ENCODE data around the gene POLR3B. TPM values are rescaled to one million over a fixed set of nuclear protein-coding genes. Genes with fewer than 3 reads are reported as not detected.

The POLR3B gene
- total RNA-seq, 4 donors from 2014 or later: 5.7 to 7.9 (median 6.4) TPM

- Histone ChIP-seq H3K27ac (no peak overlapping the region), H3K4me1 (no peaks in the 10 kb centered on the region), H3K27me3 (no peaks in the 10 kb centered on the region), H3K9me3 (no peaks in the 10 kb centered on the region), H3K4me3 (no peak overlapping the region), H3K36me3 (peaks cover 0 to 61% of the 10 kb centered on the region in 2 donors)
- no peak for TF ChIP-seq POLR2A (IDR thresholded peaks at IDR 0.05)
- TF ChIP-seq EP300 (IDR thresholded peaks at IDR 0.05): no peak
- TF ChIP-seq, protein P1, sequence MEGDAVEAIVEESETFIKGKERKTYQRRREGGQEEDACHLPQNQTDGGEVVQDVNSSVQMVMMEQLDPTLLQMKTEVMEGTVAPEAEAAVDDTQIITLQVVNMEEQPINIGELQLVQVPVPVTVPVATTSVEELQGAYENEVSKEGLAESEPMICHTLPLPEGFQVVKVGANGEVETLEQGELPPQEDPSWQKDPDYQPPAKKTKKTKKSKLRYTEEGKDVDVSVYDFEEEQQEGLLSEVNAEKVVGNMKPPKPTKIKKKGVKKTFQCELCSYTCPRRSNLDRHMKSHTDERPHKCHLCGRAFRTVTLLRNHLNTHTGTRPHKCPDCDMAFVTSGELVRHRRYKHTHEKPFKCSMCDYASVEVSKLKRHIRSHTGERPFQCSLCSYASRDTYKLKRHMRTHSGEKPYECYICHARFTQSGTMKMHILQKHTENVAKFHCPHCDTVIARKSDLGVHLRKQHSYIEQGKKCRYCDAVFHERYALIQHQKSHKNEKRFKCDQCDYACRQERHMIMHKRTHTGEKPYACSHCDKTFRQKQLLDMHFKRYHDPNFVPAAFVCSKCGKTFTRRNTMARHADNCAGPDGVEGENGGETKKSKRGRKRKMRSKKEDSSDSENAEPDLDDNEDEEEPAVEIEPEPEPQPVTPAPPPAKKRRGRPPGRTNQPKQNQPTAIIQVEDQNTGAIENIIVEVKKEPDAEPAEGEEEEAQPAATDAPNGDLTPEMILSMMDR (IDR thresholded peaks at IDR 0.05): no peak
- no peak for TF ChIP-seq POLR2AphosphoS5 (IDR thresholded peaks at IDR 0.05)
- WGBS, 2 donors (ENCODE audit: low coverage in 1 of 2): 11 to 42% methylated on average over 1 of the region's 1 CpG
- ATAC-seq: no peak
Observed at GRCh38 chr12:106392759-106393158, 35.2 kb downstream of the POLR3B start.

DNA sequence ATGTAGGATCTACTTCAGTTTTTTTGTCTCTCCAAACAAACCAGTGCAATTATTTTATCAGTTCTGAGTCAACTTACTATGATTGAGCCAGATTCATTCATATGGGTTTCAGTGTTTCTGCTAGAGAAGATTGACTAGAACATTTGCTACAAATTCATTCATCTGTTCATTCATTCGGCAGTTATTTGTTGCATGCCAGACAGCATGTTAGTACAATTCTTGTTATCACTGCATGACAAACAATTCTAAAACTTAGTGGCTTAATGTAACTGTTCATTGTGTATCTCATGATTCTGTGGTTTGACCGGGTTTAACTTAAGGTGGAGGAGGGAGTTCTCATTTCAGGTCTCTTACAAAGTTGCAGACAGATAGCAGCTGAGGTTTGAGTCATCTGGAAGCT, 52.3 kb downstream of the POLR3B start:
- H3K36me3 ChIP-seq: peaks cover 2 to 17% of the 10 kb centered on the region in 2 donors
- H3K27me3 ChIP-seq: no peaks in the 10 kb centered on the region
- H3K9me3 ChIP-seq: no peaks in the 10 kb centered on the region
- no peak overlapping the region for H3K27ac ChIP-seq
- no peak overlapping the region for H3K4me3 ChIP-seq
- 80 to 85% methylated on average over 1 to 2 of the region's 2 CpGs for WGBS, 2 donors (ENCODE audit: low coverage in 1 of 2)
- H3K4me1 ChIP-seq: no peaks in the 10 kb centered on the region
- TF ChIP-seq POLR2AphosphoS5 (IDR thresholded peaks at IDR 0.05): no peak
- ATAC-seq: no peak

DNA sequence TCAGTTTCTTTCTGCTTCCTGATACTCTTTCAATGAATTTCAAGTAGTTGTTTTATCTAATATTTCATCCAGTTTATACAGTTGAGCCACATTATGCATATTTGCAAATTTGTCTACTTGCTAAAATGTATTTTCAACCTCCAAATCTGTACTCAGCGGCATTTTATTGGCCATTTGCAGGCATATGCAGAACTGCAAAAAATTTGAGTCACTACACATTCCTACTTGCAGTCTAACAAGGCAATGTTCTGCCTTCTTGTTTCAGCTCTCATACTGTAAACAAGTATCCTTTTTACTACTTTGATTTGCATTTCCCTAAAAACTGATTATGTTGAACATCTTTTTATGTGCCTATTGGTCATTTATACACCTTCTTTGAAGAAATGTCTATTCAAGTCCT, 55.0 kb downstream of the POLR3B start:
- no peak for ATAC-seq
- WGBS, 2 donors (ENCODE audit: low coverage in 1 of 2): 100% methylated on average over 1 of the region's 1 CpG
- Histone ChIP-seq H3K9me3 (no peaks in the 10 kb centered on the region), H3K4me3 (no peak overlapping the region), H3K4me1 (no peaks in the 10 kb centered on the region), H3K27ac (no peak overlapping the region), H3K36me3 (peaks cover 2 to 30% of the 10 kb centered on the region in 2 donors), H3K27me3 (no peaks in the 10 kb centered on the region)
- TF ChIP-seq POLR2A (IDR thresholded peaks at IDR 0.05): no peak
- TF ChIP-seq, protein P1 (IDR thresholded peaks at IDR 0.05): no peak
- no peak for TF ChIP-seq POLR2AphosphoS5 (IDR thresholded peaks at IDR 0.05)
- no peak for TF ChIP-seq EP300 (IDR thresholded peaks at IDR 0.05)

DNA sequence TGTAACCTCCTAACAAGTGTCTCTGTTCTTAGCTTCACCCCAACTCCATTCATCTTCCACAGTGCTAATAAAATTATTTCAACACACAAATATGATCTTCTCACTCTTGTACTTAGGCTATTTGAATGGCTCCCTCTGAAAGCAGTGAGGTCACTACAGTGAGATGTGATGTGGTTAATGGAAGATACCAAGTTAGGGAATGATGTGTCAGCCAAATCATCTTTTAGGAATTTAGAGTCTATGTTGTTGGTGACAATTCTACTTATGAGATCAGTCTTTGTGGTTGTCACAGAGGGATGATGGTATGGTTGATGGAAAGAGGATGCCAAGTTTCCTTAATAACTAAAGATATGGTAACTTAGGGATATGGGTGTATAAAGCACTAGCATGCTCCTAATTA, 57.6 kb downstream of the POLR3B start:
- Histone ChIP-seq H3K36me3 (peaks cover 2 to 30% of the 10 kb centered on the region in 2 donors), H3K9me3 (no peaks in the 10 kb centered on the region), H3K27ac (no peak overlapping the region), H3K4me1 (peaks cover 4 to 13% (median 4%) of the 10 kb centered on the region in 3 donors), H3K27me3 (no peaks in the 10 kb centered on the region), H3K4me3 (no peak overlapping the region)
- ATAC-seq: no peak
- TF ChIP-seq, protein P1 (IDR thresholded peaks at IDR 0.05): no peak
- TF ChIP-seq POLR2AphosphoS5 (IDR thresholded peaks at IDR 0.05) (no peak), POLR2A (IDR thresholded peaks at IDR 0.05) (no peak), EP300 (IDR thresholded peaks at IDR 0.05) (no peak)

DNA sequence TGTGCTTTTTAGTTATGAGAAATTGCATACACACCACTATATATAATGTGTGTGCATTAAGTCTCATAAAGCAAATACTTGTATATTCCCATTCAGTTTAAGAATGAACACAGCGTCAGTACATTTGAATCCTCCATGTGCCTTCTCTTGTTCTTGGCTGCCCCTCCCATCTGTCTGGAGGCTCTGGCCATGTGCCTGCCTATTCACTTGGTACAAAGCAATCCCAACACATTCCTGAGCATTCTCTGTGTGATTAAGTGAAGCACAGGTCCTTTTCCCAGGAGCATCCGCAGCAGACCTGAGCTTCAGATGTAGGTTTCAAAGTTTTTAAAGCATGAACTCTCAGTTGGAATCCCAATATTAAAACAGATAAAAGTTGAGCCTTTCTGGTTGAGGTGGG, 58.7 kb downstream of the POLR3B start:
- H3K27ac ChIP-seq: no peak overlapping the region
- no peaks in the 10 kb centered on the region for H3K9me3 ChIP-seq
- no peak for ATAC-seq
- TF ChIP-seq POLR2A (IDR thresholded peaks at IDR 0.05) (no peak), POLR2AphosphoS5 (IDR thresholded peaks at IDR 0.05) (no peak)
- TF ChIP-seq, protein P1 (IDR thresholded peaks at IDR 0.05): no peak
- peaks cover 2 to 26% of the 10 kb centered on the region in 2 donors for H3K36me3 ChIP-seq
- no peak overlapping the region for H3K4me3 ChIP-seq
- H3K4me1 ChIP-seq: peaks cover 4 to 13% (median 4%) of the 10 kb centered on the region in 3 donors
- WGBS, 2 donors (ENCODE audit: low coverage in 1 of 2): 94% methylated on average over 2 of the region's 2 CpGs
- no peaks in the 10 kb centered on the region for H3K27me3 ChIP-seq
